IgD-negative memory B cell (primary cell): ENCODE data around the gene WNK1. TPM values are rescaled to one million over a fixed set of nuclear protein-coding genes. Genes with fewer than 3 reads are reported as not detected.

Source experiments
- H3K27ac Mint-ChIP-seq, 3 donors: one replicate each; pipeline ENCODE4 v1.8.0; 2020 to 2022; ENCODE audit warnings: mild to moderate bottlenecking in 3 of 3, mixed read lengths in 3 of 3, moderate library complexity in 1 of 3
- H3K27me3 Mint-ChIP-seq: one replicate; pipeline ENCODE4 v1.8.0; 2021; ENCODE audit warnings: mixed read lengths
- H3K36me3 Mint-ChIP-seq: one replicate; pipeline ENCODE4 v1.8.0; 2020; ENCODE audit warnings: mild to moderate bottlenecking, mixed read lengths
- H3K4me1 Mint-ChIP-seq, 3 donors: one replicate each; pipeline ENCODE4 v1.8.0; 2020 to 2022; ENCODE audit warnings: mixed read lengths in 3 of 3, mild to moderate bottlenecking in 1 of 3
- H3K4me3 Mint-ChIP-seq, 4 donors: one replicate each; pipeline ENCODE4 v1.8.0; 2020 to 2022; ENCODE audit warnings: mild to moderate bottlenecking in 4 of 4, mixed read lengths in 4 of 4, moderate library complexity in 3 of 4
- H3K9me3 Mint-ChIP-seq, 3 donors: one replicate each; pipeline ENCODE4 v1.8.0; 2020 to 2021; ENCODE audit warnings: mixed read lengths in 3 of 3, mild to moderate bottlenecking in 1 of 3
- polyA plus RNA-seq: library from polyadenylated mRNA; unstranded; fragments of 300-500 nt; fragmentation: Illumina TruSeq; gene quantifications from one replicate; pipeline ENCODE4 v1.2.3, GENCODE V29; 2021

Gene WNK1
- polyA plus RNA-seq, 1 donor from 2014 or later, result 47.0 TPM

DNA sequence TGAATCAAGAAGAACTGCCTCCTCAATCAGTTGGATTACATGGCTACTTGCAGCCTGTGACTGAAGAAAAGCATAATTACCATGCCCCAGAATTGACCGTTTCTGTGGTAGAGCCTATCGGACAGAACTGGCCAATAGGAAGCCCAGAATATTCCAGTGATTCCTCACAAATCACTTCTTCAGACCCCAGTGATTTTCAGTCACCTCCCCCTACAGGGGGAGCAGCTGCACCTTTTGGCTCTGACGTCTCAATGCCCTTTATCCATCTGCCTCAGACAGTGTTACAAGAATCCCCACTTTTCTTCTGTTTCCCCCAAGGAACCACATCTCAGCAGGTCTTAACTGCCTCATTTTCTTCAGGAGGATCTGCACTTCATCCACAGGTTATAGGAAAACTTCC is 116.3 kb downstream of the WNK1 start:
- peaks cover 0 to 3% (median 0%) of the 10 kb centered on the region in 3 donors for H3K4me1 Mint-ChIP-seq
- H3K27me3 Mint-ChIP-seq, result no peaks in the 10 kb centered on the region
- H3K4me3 Mint-ChIP-seq, result no peak overlapping the region
- H3K36me3 Mint-ChIP-seq, result peaks cover 1% of the 10 kb centered on the region
- no peaks in the 10 kb centered on the region for H3K9me3 Mint-ChIP-seq
- H3K27ac Mint-ChIP-seq, result no peak overlapping the region

DNA sequence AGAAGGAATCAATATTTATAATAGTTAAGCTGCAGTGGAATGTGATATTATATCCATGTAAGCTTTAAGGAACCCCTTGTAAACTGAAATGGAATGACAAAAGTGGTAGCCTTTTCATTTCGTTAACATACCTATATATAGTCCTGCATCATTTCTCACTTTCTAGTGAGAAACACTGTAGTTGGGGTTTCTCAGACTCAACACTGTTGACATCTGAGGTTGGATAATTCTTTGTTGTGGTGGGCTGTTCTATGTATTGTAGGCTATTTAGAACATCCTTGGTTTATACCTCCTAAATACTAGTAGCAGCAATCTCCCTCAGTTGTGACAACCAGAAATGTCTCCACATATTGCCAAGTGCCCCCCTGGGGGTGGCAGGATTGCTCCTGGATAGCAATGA is 118.0 kb downstream of the WNK1 start:
- Mint-ChIP-seq H3K4me3 (no peak overlapping the region), H3K27me3 (no peaks in the 10 kb centered on the region), H3K36me3 (peaks cover 1% of the 10 kb centered on the region), H3K4me1 (peaks cover 0 to 1% (median 0%) of the 10 kb centered on the region in 3 donors), H3K27ac (no peak overlapping the region), H3K9me3 (no peaks in the 10 kb centered on the region)

- no peaks in the 10 kb centered on the region for H3K27me3 Mint-ChIP-seq
- H3K36me3 Mint-ChIP-seq, result no peaks in the 10 kb centered on the region
- no peak overlapping the region for H3K4me3 Mint-ChIP-seq
- H3K9me3 Mint-ChIP-seq, result no peaks in the 10 kb centered on the region
- peaks cover 0 to 1% (median 0%) of the 10 kb centered on the region in 3 donors for H3K4me1 Mint-ChIP-seq
- H3K27ac Mint-ChIP-seq, result peak overlapping the region in 1 of 3 donors; percentile 39
These were observed 121.6 kb downstream of the WNK1 start for GRCh38 chr12:873954-874353.

DNA sequence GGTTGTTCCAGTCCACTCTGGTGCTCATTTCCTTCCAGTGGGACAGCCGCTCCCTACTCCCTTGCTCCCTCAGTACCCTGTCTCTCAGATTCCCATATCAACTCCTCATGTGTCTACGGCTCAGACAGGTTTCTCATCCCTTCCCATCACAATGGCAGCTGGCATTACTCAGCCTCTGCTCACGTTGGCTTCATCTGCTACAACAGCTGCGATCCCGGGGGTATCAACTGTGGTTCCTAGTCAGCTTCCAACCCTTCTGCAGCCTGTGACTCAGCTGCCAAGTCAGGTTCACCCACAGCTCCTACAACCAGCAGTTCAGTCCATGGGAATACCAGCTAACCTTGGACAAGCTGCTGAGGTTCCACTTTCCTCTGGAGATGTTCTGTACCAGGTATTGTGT is 127.3 kb downstream of the WNK1 start:
- Mint-ChIP-seq H3K27me3 (no peaks in the 10 kb centered on the region), H3K36me3 (peaks cover 2% of the 10 kb centered on the region), H3K27ac (peak overlapping the region in 1 of 3 donors; percentile 22), H3K9me3 (no peaks in the 10 kb centered on the region), H3K4me3 (no peak overlapping the region), H3K4me1 (no peaks in the 10 kb centered on the region)

DNA sequence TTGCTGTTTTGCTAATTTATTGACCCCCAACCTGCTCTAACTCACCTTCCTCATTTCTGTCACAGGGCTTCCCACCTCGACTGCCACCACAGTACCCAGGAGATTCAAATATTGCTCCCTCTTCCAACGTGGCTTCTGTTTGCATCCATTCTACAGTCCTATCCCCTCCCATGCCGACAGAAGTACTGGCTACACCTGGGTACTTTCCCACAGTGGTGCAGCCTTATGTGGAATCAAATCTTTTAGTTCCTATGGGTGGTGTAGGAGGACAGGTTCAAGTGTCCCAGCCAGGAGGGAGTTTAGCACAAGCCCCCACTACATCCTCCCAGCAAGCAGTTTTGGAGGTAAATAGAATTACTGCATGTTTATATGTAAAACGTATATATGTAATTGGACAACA is 128.3 kb downstream of the WNK1 start:
- Mint-ChIP-seq H3K9me3 (no peaks in the 10 kb centered on the region), H3K4me3 (no peak overlapping the region), H3K27ac (no peak overlapping the region), H3K27me3 (no peaks in the 10 kb centered on the region), H3K36me3 (peaks cover 2% of the 10 kb centered on the region), H3K4me1 (no peaks in the 10 kb centered on the region)

- H3K36me3 Mint-ChIP-seq, result peaks cover 3% of the 10 kb centered on the region
- no peaks in the 10 kb centered on the region for H3K27me3 Mint-ChIP-seq
- peak overlapping the region in 1 of 3 donors; percentile 29 for H3K27ac Mint-ChIP-seq
- H3K4me1 Mint-ChIP-seq, result no peaks in the 10 kb centered on the region
- H3K4me3 Mint-ChIP-seq, result peak overlapping the region in 1 of 4 donors; percentile 26
- H3K9me3 Mint-ChIP-seq, result no peaks in the 10 kb centered on the region
These were observed 132.5 kb downstream of the WNK1 start for GRCh38 chr12:884746-885414.

DNA sequence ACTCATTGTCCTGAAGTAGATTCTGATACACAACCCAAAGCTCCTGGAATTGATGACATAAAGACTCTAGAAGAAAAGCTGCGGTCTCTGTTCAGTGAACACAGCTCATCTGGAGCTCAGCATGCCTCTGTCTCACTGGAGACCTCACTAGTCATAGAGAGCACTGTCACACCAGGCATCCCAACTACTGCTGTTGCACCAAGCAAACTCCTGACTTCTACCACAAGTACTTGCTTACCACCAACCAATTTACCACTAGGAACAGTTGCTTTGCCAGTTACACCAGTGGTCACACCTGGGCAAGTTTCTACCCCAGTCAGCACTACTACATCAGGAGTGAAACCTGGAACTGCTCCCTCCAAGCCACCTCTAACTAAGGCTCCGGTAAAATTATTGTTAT is 133.3 kb downstream of the WNK1 start:
- Mint-ChIP-seq H3K4me1 (no peaks in the 10 kb centered on the region), H3K27me3 (no peaks in the 10 kb centered on the region), H3K36me3 (peaks cover 3% of the 10 kb centered on the region), H3K9me3 (no peaks in the 10 kb centered on the region), H3K27ac (peak overlapping the region in 1 of 3 donors; percentile 29), H3K4me3 (no peak overlapping the region)

DNA sequence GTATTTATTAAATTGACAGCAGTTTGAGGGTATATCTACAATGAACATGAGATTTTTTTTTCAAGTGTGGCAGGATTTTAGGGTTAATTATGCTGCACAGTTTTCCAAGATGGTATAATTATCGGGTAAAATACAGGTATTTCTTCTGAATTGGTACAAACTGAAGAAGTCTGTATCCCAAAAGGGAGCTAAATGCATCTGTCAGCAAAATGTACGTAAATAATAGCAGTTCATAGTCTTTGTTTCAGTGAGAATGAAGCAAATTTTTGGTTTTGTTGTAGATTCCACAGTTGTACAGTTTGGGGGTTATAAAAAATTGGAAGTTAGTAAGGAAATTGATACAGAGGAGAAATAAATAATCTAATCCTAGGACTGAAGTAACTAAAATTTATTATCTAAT is 133.8 kb downstream of the WNK1 start:
- Mint-ChIP-seq H3K36me3 (peaks cover 5% of the 10 kb centered on the region), H3K9me3 (no peaks in the 10 kb centered on the region), H3K4me3 (no peak overlapping the region), H3K27me3 (no peaks in the 10 kb centered on the region), H3K4me1 (no peaks in the 10 kb centered on the region), H3K27ac (peak overlapping the region in 1 of 3 donors; percentile 63)

DNA sequence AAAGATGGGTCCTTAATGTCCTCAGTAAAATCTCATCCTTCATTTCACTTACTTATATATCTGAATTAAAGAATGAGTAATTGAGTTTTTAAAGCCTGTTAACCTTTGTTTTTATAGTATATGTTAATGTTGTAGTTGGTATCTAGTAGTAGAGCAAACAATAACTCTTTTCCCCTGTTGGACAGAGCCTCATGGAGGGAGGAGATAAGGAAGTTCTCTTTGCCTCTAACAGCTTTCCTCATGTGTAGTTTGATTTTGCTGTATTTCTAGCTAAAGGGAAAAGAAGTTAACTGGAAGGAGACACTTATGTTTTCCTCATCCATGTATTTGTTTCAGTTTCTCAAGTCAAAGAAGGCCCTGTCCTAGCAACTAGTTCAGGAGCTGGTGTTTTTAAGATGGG is 141.8 kb downstream of the WNK1 start:
- peaks cover 3% of the 10 kb centered on the region for H3K36me3 Mint-ChIP-seq
- H3K27ac Mint-ChIP-seq, result no peak overlapping the region
- H3K27me3 Mint-ChIP-seq, result no peaks in the 10 kb centered on the region
- no peaks in the 10 kb centered on the region for H3K9me3 Mint-ChIP-seq
- H3K4me1 Mint-ChIP-seq, result no peaks in the 10 kb centered on the region
- H3K4me3 Mint-ChIP-seq, result no peak overlapping the region

DNA sequence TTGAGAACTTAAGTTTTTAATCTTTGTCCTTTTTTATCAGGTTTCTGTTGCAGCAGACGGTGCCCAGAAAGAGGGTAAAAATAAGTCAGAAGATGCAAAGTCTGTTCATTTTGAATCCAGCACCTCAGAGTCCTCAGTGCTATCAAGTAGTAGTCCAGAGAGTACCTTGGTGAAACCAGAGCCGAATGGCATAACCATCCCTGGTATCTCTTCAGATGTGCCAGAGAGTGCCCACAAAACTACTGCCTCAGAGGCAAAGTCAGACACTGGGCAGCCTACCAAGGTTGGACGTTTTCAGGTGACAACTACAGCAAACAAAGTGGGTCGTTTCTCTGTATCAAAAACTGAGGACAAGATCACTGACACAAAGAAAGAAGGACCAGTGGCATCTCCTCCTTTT is 143.7 kb downstream of the WNK1 start:
- Mint-ChIP-seq H3K27ac (no peak overlapping the region), H3K4me1 (no peaks in the 10 kb centered on the region), H3K27me3 (no peaks in the 10 kb centered on the region), H3K4me3 (no peak overlapping the region), H3K9me3 (no peaks in the 10 kb centered on the region), H3K36me3 (peaks cover 2% of the 10 kb centered on the region)

- Mint-ChIP-seq H3K4me1 (no peaks in the 10 kb centered on the region), H3K9me3 (no peaks in the 10 kb centered on the region), H3K36me3 (peaks cover 2% of the 10 kb centered on the region), H3K27ac (peak overlapping the region in 1 of 3 donors; percentile 32), H3K27me3 (no peaks in the 10 kb centered on the region), H3K4me3 (no peak overlapping the region)
These were observed 145.0 kb downstream of the WNK1 start for GRCh38 chr12:897386-897785.

DNA sequence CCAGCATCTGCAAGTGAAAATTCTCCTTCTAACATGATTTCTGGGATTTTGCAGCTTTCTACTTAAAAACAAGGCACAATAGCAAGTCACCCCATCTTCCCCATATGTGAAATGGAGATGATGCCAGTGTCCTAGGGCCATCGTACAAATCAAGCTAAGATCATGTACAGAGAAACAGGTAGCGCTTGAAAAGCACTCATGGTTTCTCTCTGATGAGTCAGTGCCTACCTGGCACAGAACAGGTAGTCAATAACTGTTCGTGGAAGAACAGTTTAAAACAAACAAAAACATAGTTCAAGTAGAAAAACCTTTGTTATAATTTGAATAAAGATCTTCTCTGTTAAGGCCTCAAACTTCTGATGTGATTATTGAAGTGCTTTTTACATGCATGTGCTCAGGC is 150.2 kb downstream of the WNK1 start:
- H3K27ac Mint-ChIP-seq, result no peak overlapping the region
- peaks cover 0 to 4% (median 0%) of the 10 kb centered on the region in 3 donors for H3K4me1 Mint-ChIP-seq
- H3K4me3 Mint-ChIP-seq, result no peak overlapping the region
- H3K9me3 Mint-ChIP-seq, result no peaks in the 10 kb centered on the region
- H3K36me3 Mint-ChIP-seq, result peaks cover 3% of the 10 kb centered on the region
- no peaks in the 10 kb centered on the region for H3K27me3 Mint-ChIP-seq

- H3K27ac Mint-ChIP-seq, result no peak overlapping the region
- no peaks in the 10 kb centered on the region for H3K9me3 Mint-ChIP-seq
- no peak overlapping the region for H3K4me3 Mint-ChIP-seq
- peaks cover 0 to 4% (median 0%) of the 10 kb centered on the region in 3 donors for H3K4me1 Mint-ChIP-seq
- no peaks in the 10 kb centered on the region for H3K27me3 Mint-ChIP-seq
- peaks cover 3% of the 10 kb centered on the region for H3K36me3 Mint-ChIP-seq
These were observed 150.7 kb downstream of the WNK1 start for GRCh38 chr12:903055-903454.

DNA sequence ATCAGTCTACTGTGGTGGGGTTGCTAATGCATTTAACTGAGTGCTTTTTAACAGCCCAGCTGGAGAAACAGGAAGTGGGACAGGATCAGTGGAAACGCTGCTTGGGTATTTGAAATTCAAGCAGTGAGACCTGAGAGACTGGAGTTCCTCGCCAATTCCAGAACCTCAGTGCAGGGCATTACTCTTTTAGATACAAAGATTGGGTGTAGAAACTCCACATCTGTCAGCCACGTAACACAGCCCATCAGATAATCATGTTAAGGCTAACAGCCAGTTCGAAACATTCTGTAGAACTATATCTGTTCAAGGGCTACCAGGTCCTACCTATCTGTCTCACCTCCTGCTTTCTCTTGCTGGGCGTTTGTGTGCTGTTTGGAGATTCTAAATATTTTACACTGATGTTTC is 151.6 kb downstream of the WNK1 start:
- H3K36me3 Mint-ChIP-seq, result peaks cover 5% of the 10 kb centered on the region
- H3K27me3 Mint-ChIP-seq, result no peaks in the 10 kb centered on the region
- H3K4me1 Mint-ChIP-seq, result peaks cover 0 to 4% (median 0%) of the 10 kb centered on the region in 3 donors
- H3K27ac Mint-ChIP-seq, result peak overlapping the region in 1 of 3 donors; percentile 64
- H3K4me3 Mint-ChIP-seq, result no peak overlapping the region
- H3K9me3 Mint-ChIP-seq, result no peaks in the 10 kb centered on the region

- H3K9me3 Mint-ChIP-seq, result no peaks in the 10 kb centered on the region
- peaks cover 0 to 4% (median 0%) of the 10 kb centered on the region in 3 donors for H3K4me1 Mint-ChIP-seq
- H3K27me3 Mint-ChIP-seq, result no peaks in the 10 kb centered on the region
- peaks cover 3% of the 10 kb centered on the region for H3K36me3 Mint-ChIP-seq
- H3K4me3 Mint-ChIP-seq, result no peak overlapping the region
- peak overlapping the region; percentile 1 to 71 (median 41) for H3K27ac Mint-ChIP-seq
These were observed 153.1 kb downstream of the WNK1 start for GRCh38 chr12:905261-906031.
